GM12878 (cell line): Measurements from ENCODE around the gene MGAT3. TPM values are rescaled to one million over a fixed set of nuclear protein-coding genes. Genes with fewer than 3 reads are reported as not detected.
A peak's percentile ranks its signal among the peaks of the same experiment; 100 is the strongest.

Experiments
- CHD4 ChIP-seq: fragments of 200-600 bp; sonication (generic); IDR thresholded peaks from 2 replicates; pipeline ENCODE4 v1.6.1; 2016; ENCODE audit warnings: mild to moderate bottlenecking
- ESRRA ChIP-seq: IDR thresholded peaks from 2 replicates; pipeline ENCODE4 v1.6.1; 2012; ENCODE audit warnings: mild to moderate bottlenecking, low read length, improper control_type of control experiment
- JUND ChIP-seq: IDR thresholded peaks from 2 replicates; pipeline ENCODE4 v1.6.1; 2012; ENCODE audit warnings: low read depth, mild to moderate bottlenecking, low read length, improper control_type of control experiment, moderate library complexity
- MEF2A ChIP-seq: IDR thresholded peaks from 2 replicates; pipeline ENCODE4 v1.6.1; 2011; ENCODE audit warnings: low read depth, mild to moderate bottlenecking, low read length, moderate library complexity; ENCODE audit not compliant: insufficient read depth
- POU2F2 ChIP-seq: IDR thresholded peaks from 3 replicates; pipeline ENCODE4 v1.6.1; 2011; ENCODE audit warnings: low read depth, mild to moderate bottlenecking, low read length, borderline replicate concordance
- SMARCA5 ChIP-seq: fragments of 450-650 bp; IDR thresholded peaks from 2 replicates; pipeline ENCODE4 v1.6.1; 2017; ENCODE audit warnings: mild to moderate bottlenecking
- SUPT20H ChIP-seq: IDR thresholded peaks from 2 replicates; pipeline ENCODE4 v1.6.1; 2011; ENCODE audit warnings: low read depth, mild to moderate bottlenecking, low read length, moderate library complexity, borderline replicate concordance; ENCODE audit not compliant: control insufficient read depth
- polyA plus RNA-seq, 11 experiments: library from polyadenylated mRNA; depleted of rRNA in 4 of 11; unstranded in 6 of 11; stranded (reverse) in 5 of 11; fragments of >200 nt; fragmentation: Nextera tagmentation in 4 of 11; fragmentation: Illumina TruSeq in 1 of 11; extraction: Ambion mirVana in 4 of 11; extraction: Trizol in 1 of 11; gene quantifications; 1 replicate in 1 of 11; 2 replicates in 10 of 11; pipeline versions ENCODE4 v1.2.1 to v1.2.3, GENCODE V29; 2011 to 2016; ENCODE audit warnings: inconsistent platforms in 2 of 11, missing spikeins in 2 of 11, low read depth in 1 of 11
- total RNA-seq, 4 experiments: library from RNA; depleted of rRNA in 3 of 4; stranded (reverse); fragments of >200 nt in 3 of 4; fragmentation: Illumina TruSeq in 1 of 4; extraction: Trizol in 1 of 4; gene quantifications; 2 replicates each; pipeline versions ENCODE4 v1.2.1 to v1.2.3, GENCODE V29; 2013 to 2021
- TF ChIP-seq, protein P1 (sequence below): fragments of 450-650 bp; IDR thresholded peaks from 2 replicates; pipeline ENCODE4 v1.6.1; 2017; ENCODE audit warnings: mild to moderate bottlenecking, moderate library complexity
- TF ChIP-seq, protein P2 (sequence below): IDR thresholded peaks from 2 replicates; pipeline ENCODE4 v1.6.1; 2012; ENCODE audit warnings: low read depth, low read length, improper control_type of control experiment

The MGAT3 gene
- total and polyA plus RNA-seq, 10 of the 15 experiments (the other 5 are each of a cell fraction or from before 2014, with no cell fraction given) = 0.32 to 40.2 (median 11.9) TPM

DNA sequence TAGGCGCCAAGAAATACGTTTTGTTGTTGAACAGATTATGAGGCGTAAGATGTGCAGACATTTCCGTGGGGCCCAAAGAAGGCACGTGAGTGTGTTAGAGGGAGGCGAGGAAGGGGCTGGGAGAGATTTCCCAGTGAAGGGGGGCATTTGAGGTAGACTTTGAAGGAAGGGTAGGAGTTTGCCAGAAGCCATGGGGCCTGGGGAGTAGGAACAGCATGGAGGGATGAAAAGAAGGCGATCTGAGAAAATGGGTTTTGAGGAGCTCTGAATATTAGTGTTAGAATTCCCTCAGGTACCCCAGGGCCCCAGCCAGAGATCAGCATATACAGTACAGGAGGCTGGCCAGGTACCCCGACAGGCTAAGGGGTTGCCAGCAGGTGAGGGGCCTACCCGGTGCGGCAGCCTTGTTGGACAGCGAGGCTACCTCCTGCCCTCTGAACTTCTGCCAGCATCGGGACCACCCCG lies 44.9 kb downstream of the MGAT3 start (continued):
- TF ChIP-seq ESRRA (no peak), CHD4 (no peak), SUPT20H (no peak), POU2F2 (no peak), SMARCA5 (0 out of 2 replicates have a peak, but pooled peaks have one; percentile 34), MEF2A (no peak), JUND (no peak)
- TF ChIP-seq, protein P1, sequence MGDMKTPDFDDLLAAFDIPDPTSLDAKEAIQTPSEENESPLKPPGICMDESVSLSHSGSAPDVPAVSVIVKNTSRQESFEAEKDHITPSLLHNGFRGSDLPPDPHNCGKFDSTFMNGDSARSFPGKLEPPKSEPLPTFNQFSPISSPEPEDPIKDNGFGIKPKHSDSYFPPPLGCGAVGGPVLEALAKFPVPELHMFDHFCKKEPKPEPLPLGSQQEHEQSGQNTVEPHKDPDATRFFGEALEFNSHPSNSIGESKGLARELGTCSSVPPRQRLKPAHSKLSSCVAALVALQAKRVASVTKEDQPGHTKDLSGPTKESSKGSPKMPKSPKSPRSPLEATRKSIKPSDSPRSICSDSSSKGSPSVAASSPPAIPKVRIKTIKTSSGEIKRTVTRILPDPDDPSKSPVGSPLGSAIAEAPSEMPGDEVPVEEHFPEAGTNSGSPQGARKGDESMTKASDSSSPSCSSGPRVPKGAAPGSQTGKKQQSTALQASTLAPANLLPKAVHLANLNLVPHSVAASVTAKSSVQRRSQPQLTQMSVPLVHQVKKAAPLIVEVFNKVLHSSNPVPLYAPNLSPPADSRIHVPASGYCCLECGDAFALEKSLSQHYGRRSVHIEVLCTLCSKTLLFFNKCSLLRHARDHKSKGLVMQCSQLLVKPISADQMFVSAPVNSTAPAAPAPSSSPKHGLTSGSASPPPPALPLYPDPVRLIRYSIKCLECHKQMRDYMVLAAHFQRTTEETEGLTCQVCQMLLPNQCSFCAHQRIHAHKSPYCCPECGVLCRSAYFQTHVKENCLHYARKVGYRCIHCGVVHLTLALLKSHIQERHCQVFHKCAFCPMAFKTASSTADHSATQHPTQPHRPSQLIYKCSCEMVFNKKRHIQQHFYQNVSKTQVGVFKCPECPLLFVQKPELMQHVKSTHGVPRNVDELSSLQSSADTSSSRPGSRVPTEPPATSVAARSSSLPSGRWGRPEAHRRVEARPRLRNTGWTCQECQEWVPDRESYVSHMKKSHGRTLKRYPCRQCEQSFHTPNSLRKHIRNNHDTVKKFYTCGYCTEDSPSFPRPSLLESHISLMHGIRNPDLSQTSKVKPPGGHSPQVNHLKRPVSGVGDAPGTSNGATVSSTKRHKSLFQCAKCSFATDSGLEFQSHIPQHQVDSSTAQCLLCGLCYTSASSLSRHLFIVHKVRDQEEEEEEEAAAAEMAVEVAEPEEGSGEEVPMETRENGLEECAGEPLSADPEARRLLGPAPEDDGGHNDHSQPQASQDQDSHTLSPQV = no peak
- TF ChIP-seq, protein P2, sequence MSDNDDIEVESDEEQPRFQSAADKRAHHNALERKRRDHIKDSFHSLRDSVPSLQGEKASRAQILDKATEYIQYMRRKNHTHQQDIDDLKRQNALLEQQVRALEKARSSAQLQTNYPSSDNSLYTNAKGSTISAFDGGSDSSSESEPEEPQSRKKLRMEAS = no peak
